SU-DHL-6 (cell line): Measurements from ENCODE around the gene IST1.

Source experiments
- H2AFZ ChIP-seq: fragments of 200-600 bp; sonication (generic); 2 replicates; pipeline ENCODE4 v1.6.1; 2014; ENCODE audit warnings: low read depth, mild to moderate bottlenecking, moderate library complexity, mixed read lengths, antibody characterized with exemption, low read length; ENCODE audit not compliant: severe bottlenecking
- H3F3A ChIP-seq: fragments of 200-600 bp; shearing (Covaris generic); 2 replicates; pipeline ENCODE4 v1.6.0; 2016; ENCODE audit warnings: antibody characterized with exemption, mild to moderate bottlenecking; ENCODE audit not compliant: insufficient read depth
- H3K27ac ChIP-seq: fragments of 200-600 bp; sonication (generic); 2 replicates; pipeline ENCODE4 v1.5.1; 2016; ENCODE audit warnings: low read depth, mild to moderate bottlenecking, low read length, moderate library complexity, mixed read lengths
- H3K27me3 ChIP-seq: fragments of 200-600 bp; sonication (generic), shearing (Covaris generic); 2 replicates; pipeline ENCODE4 v1.6.0; 2014; ENCODE audit warnings: mild to moderate bottlenecking, low read length
- H3K36me3 ChIP-seq: fragments of 200-600 bp; sonication (generic); 2 replicates; pipeline ENCODE4 v1.6.1; 2014; ENCODE audit warnings: mild to moderate bottlenecking, low read length, mixed read lengths
- H3K4me2 ChIP-seq: fragments of 300-600, 200-600 bp; shearing (Covaris generic), sonication (generic); 2 replicates; pipeline ENCODE4 v1.6.0; 2014; ENCODE audit warnings: low read length, low read depth, mild to moderate bottlenecking; ENCODE audit not compliant: poor library complexity, severe bottlenecking
- H3K4me3 ChIP-seq: fragments of 200-600 bp; sonication (generic); 2 replicates; pipeline ENCODE4 v1.5.1; 2014; ENCODE audit warnings: antibody characterized with exemption, low read length, mild to moderate bottlenecking, mixed read lengths; ENCODE audit not compliant: insufficient read depth, poor library complexity, severe bottlenecking
- H3K79me2 ChIP-seq: fragments of 200-600 bp; sonication (generic); 2 replicates; pipeline ENCODE4 v1.6.1; 2014; ENCODE audit warnings: mild to moderate bottlenecking, low read length, moderate library complexity; ENCODE audit not compliant: insufficient read depth
- H3K9ac ChIP-seq: fragments of 200-600 bp; sonication (generic); 2 replicates; pipeline ENCODE4 v1.7.0; 2014; ENCODE audit warnings: mild to moderate bottlenecking, low read length
- H3K9me2 ChIP-seq: fragments of 200-600 bp; sonication (generic); replicated peaks from 2 replicates; pipeline ENCODE4 v1.6.1; 2014; ENCODE audit warnings: low read length; ENCODE audit not compliant: insufficient read depth
- H3K9me3 ChIP-seq: fragments of 200-600 bp; sonication (generic); 2 replicates; pipeline ENCODE4 v1.6.1; 2014; ENCODE audit warnings: low read length, mixed read lengths; ENCODE audit not compliant: insufficient read depth
- H4K20me1 ChIP-seq: fragments of 200-600 bp; sonication (generic); 2 replicates; pipeline ENCODE4 v1.6.1; 2014; ENCODE audit warnings: low read depth, mild to moderate bottlenecking, antibody characterized with exemption, low read length, moderate library complexity, mixed read lengths
- EZH2phosphoT487 ChIP-seq: fragments of 200-600 bp; sonication (generic), shearing (Covaris generic); conservative IDR thresholded peaks from 2 replicates; pipeline ENCODE4 v1.6.1; 2018; ENCODE audit warnings: mild to moderate bottlenecking, antibody characterized with exemption, low read length, moderate library complexity, mixed read lengths
- TF ChIP-seq, protein P1 (sequence below): fragments of 200-600 bp; sonication (generic); IDR thresholded peaks from one replicate; pipeline ENCODE4 v1.5.1; 2017; ENCODE audit warnings: antibody characterized with exemption, mild to moderate bottlenecking, low read length, moderate library complexity; ENCODE audit not compliant: insufficient read depth, poor library complexity, severe bottlenecking

IST1 gene

DNA sequence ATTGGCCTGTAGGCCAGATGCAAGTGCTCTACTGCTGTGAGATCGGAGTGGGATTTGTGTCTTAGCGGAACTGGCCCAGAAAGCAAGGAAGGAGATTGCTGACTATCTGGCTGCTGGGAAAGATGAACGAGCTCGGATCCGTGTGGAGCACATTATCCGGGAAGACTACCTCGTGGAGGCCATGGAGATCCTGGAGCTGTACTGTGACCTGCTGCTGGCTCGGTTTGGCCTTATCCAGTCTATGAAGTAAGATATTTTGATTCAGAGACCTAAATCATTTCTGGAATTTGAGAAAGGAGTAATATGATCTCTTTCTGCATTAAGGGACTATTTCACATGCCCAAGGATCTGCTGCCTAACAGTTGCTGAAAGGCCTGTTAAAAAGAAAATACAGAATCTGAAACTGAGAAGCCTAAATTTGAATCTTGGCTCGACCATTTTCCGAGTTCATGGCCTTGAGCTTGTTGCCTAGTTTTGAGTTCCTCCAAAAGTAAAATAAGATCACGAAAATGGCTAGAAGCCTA, 21.1 kb downstream of the IST1 start:
- no peaks in the 10 kb centered on the region for H3K9me2 ChIP-seq
- no peak overlapping the region for H3K27ac ChIP-seq
- peaks cover 85% of the 10 kb centered on the region for H3K79me2 ChIP-seq
- peaks cover 38% of the 10 kb centered on the region for H4K20me1 ChIP-seq
- no peaks in the 10 kb centered on the region for H3F3A ChIP-seq
- no peak overlapping the region for H2AFZ ChIP-seq
- no peaks in the 10 kb centered on the region for H3K27me3 ChIP-seq
- no peak overlapping the region for H3K4me2 ChIP-seq
- H3K9ac ChIP-seq = no peak overlapping the region
- no peak overlapping the region for H3K4me3 ChIP-seq
- TF ChIP-seq EZH2phosphoT487 = no peak
- TF ChIP-seq, protein P1, sequence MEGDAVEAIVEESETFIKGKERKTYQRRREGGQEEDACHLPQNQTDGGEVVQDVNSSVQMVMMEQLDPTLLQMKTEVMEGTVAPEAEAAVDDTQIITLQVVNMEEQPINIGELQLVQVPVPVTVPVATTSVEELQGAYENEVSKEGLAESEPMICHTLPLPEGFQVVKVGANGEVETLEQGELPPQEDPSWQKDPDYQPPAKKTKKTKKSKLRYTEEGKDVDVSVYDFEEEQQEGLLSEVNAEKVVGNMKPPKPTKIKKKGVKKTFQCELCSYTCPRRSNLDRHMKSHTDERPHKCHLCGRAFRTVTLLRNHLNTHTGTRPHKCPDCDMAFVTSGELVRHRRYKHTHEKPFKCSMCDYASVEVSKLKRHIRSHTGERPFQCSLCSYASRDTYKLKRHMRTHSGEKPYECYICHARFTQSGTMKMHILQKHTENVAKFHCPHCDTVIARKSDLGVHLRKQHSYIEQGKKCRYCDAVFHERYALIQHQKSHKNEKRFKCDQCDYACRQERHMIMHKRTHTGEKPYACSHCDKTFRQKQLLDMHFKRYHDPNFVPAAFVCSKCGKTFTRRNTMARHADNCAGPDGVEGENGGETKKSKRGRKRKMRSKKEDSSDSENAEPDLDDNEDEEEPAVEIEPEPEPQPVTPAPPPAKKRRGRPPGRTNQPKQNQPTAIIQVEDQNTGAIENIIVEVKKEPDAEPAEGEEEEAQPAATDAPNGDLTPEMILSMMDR = no peak
- H3K9me3 ChIP-seq = no peaks in the 10 kb centered on the region
- peaks cover 57% of the 10 kb centered on the region for H3K36me3 ChIP-seq

DNA sequence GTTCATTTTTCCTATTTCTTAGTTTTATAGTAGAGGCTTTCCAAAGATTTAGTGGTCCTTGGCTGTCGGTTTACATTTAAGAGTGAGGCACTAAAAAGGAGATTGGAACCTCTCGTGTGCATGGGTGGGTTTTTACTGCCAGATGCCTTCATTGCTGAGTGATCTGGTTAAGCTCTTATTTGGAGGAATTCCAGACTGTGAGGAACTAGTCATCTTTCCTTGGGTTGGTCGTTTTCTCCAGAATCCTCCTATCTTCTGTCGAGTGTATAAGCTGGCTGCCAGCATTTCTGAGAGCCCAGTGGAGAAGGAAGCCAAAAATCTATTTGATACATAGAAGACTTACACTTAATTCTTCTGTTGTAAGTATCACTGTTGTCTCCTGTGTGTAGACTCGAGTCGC, 22.6 kb downstream of the IST1 start:
- Histone ChIP-seq H3K9me3 (no peaks in the 10 kb centered on the region), H3F3A (no peaks in the 10 kb centered on the region), H3K9ac (no peak overlapping the region), H3K27ac (no peak overlapping the region), H3K4me3 (no peak overlapping the region), H3K79me2 (peaks cover 71% of the 10 kb centered on the region), H3K4me2 (no peak overlapping the region), H4K20me1 (peaks cover 34% of the 10 kb centered on the region), H3K9me2 (no peaks in the 10 kb centered on the region), H3K27me3 (no peaks in the 10 kb centered on the region), H3K36me3 (peaks cover 62% of the 10 kb centered on the region), H2AFZ (no peak overlapping the region)
- TF ChIP-seq, protein P1 = no peak
- no peak for TF ChIP-seq EZH2phosphoT487

DNA sequence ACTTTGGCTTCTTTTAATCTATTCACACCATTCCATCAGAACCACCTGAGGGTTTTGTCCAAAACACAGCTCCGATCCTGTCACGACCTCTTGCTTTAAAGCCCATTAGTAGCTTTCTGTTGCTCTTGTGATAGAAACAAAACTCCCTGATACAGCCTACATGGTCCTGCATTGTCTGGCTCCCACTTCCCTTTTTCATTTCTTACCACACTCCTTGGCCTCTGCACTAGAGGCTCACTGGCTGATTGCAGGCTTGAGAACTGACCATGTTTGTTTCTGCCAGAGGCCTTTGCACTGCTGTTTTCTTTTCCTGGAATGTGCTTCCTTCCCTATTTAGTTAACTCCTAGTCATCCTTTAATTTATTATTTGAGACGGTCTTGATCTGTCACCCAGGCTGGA, 23.7 kb downstream of the IST1 start:
- Histone ChIP-seq H3K9me2 (no peaks in the 10 kb centered on the region), H4K20me1 (peaks cover 27% of the 10 kb centered on the region), H3K79me2 (peaks cover 59% of the 10 kb centered on the region), H3K4me2 (no peak overlapping the region), H3K9me3 (no peaks in the 10 kb centered on the region), H3F3A (no peaks in the 10 kb centered on the region), H3K4me3 (no peak overlapping the region), H3K27me3 (no peaks in the 10 kb centered on the region), H3K27ac (no peak overlapping the region), H3K36me3 (peaks cover 72% of the 10 kb centered on the region), H3K9ac (no peak overlapping the region), H2AFZ (no peak overlapping the region)
- TF ChIP-seq EZH2phosphoT487 = no peak
- TF ChIP-seq, protein P1 = no peak

DNA sequence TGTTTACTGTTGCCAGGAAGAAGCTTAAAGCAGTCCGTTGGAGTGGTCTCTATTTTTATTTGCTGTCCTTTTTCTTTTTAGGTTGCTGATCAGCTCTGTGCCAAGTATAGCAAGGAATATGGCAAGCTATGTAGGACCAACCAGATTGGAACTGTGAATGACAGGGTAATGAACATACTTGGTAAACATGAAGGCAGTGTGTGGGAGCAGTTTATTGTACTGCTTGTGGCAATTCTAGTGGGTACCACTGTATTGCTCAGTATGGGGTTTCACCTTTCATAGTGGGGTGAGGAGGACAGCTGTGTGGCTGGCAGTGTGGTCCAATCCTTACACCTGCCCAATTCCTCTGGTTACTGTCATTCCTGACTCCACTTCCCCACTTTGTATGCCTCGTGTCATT, 25.3 kb downstream of the IST1 start:
- Histone ChIP-seq H3K4me3 (no peak overlapping the region), H3K9ac (no peak overlapping the region), H4K20me1 (peaks cover 13% of the 10 kb centered on the region; the same call in 1 of the 2 replicates), H3K9me3 (no peaks in the 10 kb centered on the region), H3K9me2 (no peaks in the 10 kb centered on the region), H3K79me2 (peaks cover 43% of the 10 kb centered on the region), H3F3A (no peaks in the 10 kb centered on the region), H2AFZ (no peak overlapping the region), H3K4me2 (no peak overlapping the region), H3K27me3 (no peaks in the 10 kb centered on the region), H3K36me3 (peaks cover 66% of the 10 kb centered on the region), H3K27ac (no peak overlapping the region)
- no peak for TF ChIP-seq EZH2phosphoT487
- TF ChIP-seq, protein P1 = no peak
